Right ventricle myocardium inferior (tissue), 1 donor: ENCODE results near the gene SSBP2. TPM values are rescaled to one million over a fixed set of nuclear protein-coding genes. Genes with fewer than 3 reads are reported as not detected.
A peak's percentile ranks its signal among the peaks of the same experiment; 100 is the strongest.
"Not testable (repeated sequence)": the region's sequence is repeated elsewhere in the genome, so short reads cannot be mapped to it uniquely, and the experiment has no call there.

Source experiments
- ATAC-seq: fragments of 200-7000 bp; cut with Tn5 transposase; one replicate; pipeline ENCODE4 v1.9.1; 2020; ENCODE audit warnings: mild to moderate bottlenecking, moderate library complexity
- DNase-seq: peaks from one replicate; pipeline ENCODE4 v3.0.0; 2021; ENCODE audit errors: missing footprints
- intact Hi-C: fragments of 100-400 bp; cut with DNase I; formaldehyde crosslinking; loops from one replicate; pipeline ENCODE4 v1.11.0; 2022
- total RNA-seq: library from RNA; stranded (reverse); fragmentation: NEBNext Ultra II Directional; extraction: Animal tissue kit (Norgen Biotek cat#: 25700); gene quantifications from one replicate; pipeline ENCODE4 v1.2.1, GENCODE V29; 2021
- donor health status: DM: no; HTN: yes; CAD: no; lungs with severe emphysema.

SSBP2 gene
- total RNA-seq, 1 donor from 2014 or later = 55.4 TPM

GRCh38 chr5:81631621-81632020 lies 119.3 kb downstream of the SSBP2 start:
- ATAC-seq (no peak), DNase-seq (no peak)
- intact Hi-C loops = no loop called here

- intact Hi-C loops = no loop called here
- DNase-seq (no peak), ATAC-seq (no peak)
These were observed 119.8 kb downstream of the SSBP2 start for GRCh38 chr5:81631124-81631523.

GRCh38 chr5:81630684-81631083 lies 120.2 kb downstream of the SSBP2 start:
- DNase-seq (no peak), ATAC-seq (no peak)
- intact Hi-C loops = no loop called here

- intact Hi-C loops = no loop called here
- no peak for ATAC-seq
- no peak for DNase-seq
These were observed 120.9 kb downstream of the SSBP2 start for GRCh38 chr5:81629986-81630385.

GRCh38 chr5:81628061-81628460 lies 122.8 kb downstream of the SSBP2 start:
- intact Hi-C loops, DNase-seq, ATAC-seq: not testable (repeated sequence)

GRCh38 chr5:81626524-81626923 lies 124.4 kb downstream of the SSBP2 start:
- intact Hi-C loops = no loop called here
- ATAC-seq (no peak), DNase-seq (no peak)

- intact Hi-C loops = no loop called here
- ATAC-seq (no peak), DNase-seq (no peak)
These were observed 141.0 kb downstream of the SSBP2 start for GRCh38 chr5:81609810-81610375.

- no peak for DNase-seq
- intact Hi-C loops = no loop called here
- ATAC-seq = no peak
These were observed 141.9 kb downstream of the SSBP2 start for GRCh38 chr5:81608976-81609375.

- ATAC-seq = no peak
- intact Hi-C loops = no loop called here
- no peak for DNase-seq
These were observed 143.2 kb downstream of the SSBP2 start for GRCh38 chr5:81607693-81608092.

- DNase-seq (no peak), ATAC-seq (no peak)
- intact Hi-C loops = no loop called here
These were observed 144.7 kb downstream of the SSBP2 start for GRCh38 chr5:81606150-81606549.

- ATAC-seq = no peak
- no peak for DNase-seq
- intact Hi-C loops = no loop called here
These were observed 145.6 kb downstream of the SSBP2 start for GRCh38 chr5:81605299-81605698.

- ATAC-seq = no peak
- intact Hi-C loops = no loop called here
These were observed 146.7 kb downstream of the SSBP2 start for GRCh38 chr5:81604193-81604592.

GRCh38 chr5:81601919-81602318 lies 149.0 kb downstream of the SSBP2 start:
- ATAC-seq (no peak), DNase-seq (no peak)
- intact Hi-C loops = no loop called here

More at GRCh38 chr5:81604193-81604592, 146.7 kb downstream of the SSBP2 start:
- no peak for DNase-seq

- intact Hi-C loops, DNase-seq, ATAC-seq: not testable (repeated sequence)
These were observed 158.8 kb downstream of the SSBP2 start for GRCh38 chr5:81592085-81592484.

GRCh38 chr5:81590498-81591384 lies 160.2 kb downstream of the SSBP2 start:
- ATAC-seq = no peak
- no peak for DNase-seq
- intact Hi-C loops = no loop called here

- ATAC-seq (peak; percentile 57), DNase-seq (no peak)
- intact Hi-C loops = no loop called here
These were observed 171.5 kb downstream of the SSBP2 start for GRCh38 chr5:81579262-81579924.

GRCh38 chr5:81577091-81577490 lies 173.8 kb downstream of the SSBP2 start:
- intact Hi-C loops = no loop called here
- no peak for DNase-seq
- ATAC-seq = no peak

GRCh38 chr5:81575924-81576323 lies 175.0 kb downstream of the SSBP2 start:
- DNase-seq = no peak
- intact Hi-C loops = no loop called here
- no peak for ATAC-seq

- intact Hi-C loops = no loop called here
- ATAC-seq (no peak), DNase-seq (no peak)
These were observed 178.7 kb downstream of the SSBP2 start for GRCh38 chr5:81572201-81572600.

GRCh38 chr5:81558188-81558587 lies 192.7 kb downstream of the SSBP2 start:
- DNase-seq = no peak
- ATAC-seq = no peak
- intact Hi-C loops = no loop called here
